ENCODE results near the gene SARM1. TPM values are rescaled to one million over a fixed set of nuclear protein-coding genes. Genes with fewer than 3 reads are reported as not detected.

SARM1 gene
- total and polyA plus RNA-seq, 2 of the 13 experiments (the other 11 are each of a cell fraction or from before 2014, with no cell fraction given): 0.73 to 0.86 TPM

DNA sequence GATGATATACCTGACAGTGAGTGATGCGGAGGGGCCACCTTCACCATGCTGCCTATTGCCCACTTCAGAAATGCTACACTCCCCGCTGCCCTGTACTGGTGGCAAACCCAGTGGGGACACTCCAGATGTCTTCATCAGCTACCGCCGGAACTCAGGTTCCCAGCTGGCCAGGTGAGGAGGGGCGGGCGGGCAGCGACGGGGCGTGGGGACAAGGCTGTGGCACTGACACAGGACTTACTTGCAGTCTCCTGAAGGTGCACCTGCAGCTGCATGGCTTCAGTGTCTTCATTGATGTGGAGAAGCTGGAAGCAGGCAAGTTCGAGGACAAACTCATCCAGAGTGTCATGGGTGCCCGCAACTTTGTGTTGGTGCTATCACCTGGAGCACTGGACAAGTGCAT lies 16.6 kb downstream of the SARM1 start:
- DNase-seq (ENCODE audit: low spot score) (no peak), ATAC-seq (no peak), FAIRE-seq (no peak)
- H3K9me3 ChIP-seq (ENCODE audit: low read length): no peaks in the 10 kb centered on the region
- peaks cover under 1% of the 10 kb centered on the region for H3K4me1 ChIP-seq (ENCODE audit: insufficient read depth, low read length)
- in situ Hi-C loops (cut with HindIII; ENCODE audit: extremely low pct_ligation_motif_present, low pct_unique_long_range_greater_than_20kb) (no loop called here), intact Hi-C loops (cut with micrococcal nuclease; ENCODE audit: unreplicated experiment) (no loop called here)
- no TSS peak for BruUV-seq (replicated peaks)
- CTCF ChIA-PET (ENCODE audit: low intra/inter-chr PET ratio, low total read pairs): no interaction called here
- no peak overlapping the region for H3K27ac ChIP-seq (ENCODE audit: extremely low read length, insufficient read depth, low read length)
- no peaks in the 10 kb centered on the region for H4K20me1 ChIP-seq (ENCODE audit: insufficient read depth, low read length)
- H3K4me2 ChIP-seq (ENCODE audit: low read depth, low read length): no peak overlapping the region
- POLR2A ChIA-PET: no interaction called here
- H3K79me2 ChIP-seq (ENCODE audit: insufficient read depth, low read length): no peaks in the 10 kb centered on the region
- no peaks in the 10 kb centered on the region for H3K27me3 ChIP-seq (ENCODE audit: control insufficient read depth in 1 of 2, insufficient read depth in 2 of 2, low read length in 2 of 2)
- 66% methylated on average over 3 of the region's 11 CpGs for WGBS (ENCODE audit: low lambda C conversion rate)
- H3K4me3 ChIP-seq (replicated peaks in 1 of 3; ENCODE audit: insufficient read depth in 1 of 3, low read depth in 2 of 3, low read length in 3 of 3): no peak overlapping the region
- no peaks in the 10 kb centered on the region for H3K36me3 ChIP-seq (replicated peaks in 1 of 2; ENCODE audit: control insufficient read depth in 1 of 2, insufficient read depth in 2 of 2, low read length in 2 of 2)
- no peak overlapping the region for H3K9ac ChIP-seq (ENCODE audit: insufficient read depth, low read depth, low read length)
- no peak overlapping the region for H2AFZ ChIP-seq (ENCODE audit: low read length)
- TF ChIP-seq, protein P1, sequence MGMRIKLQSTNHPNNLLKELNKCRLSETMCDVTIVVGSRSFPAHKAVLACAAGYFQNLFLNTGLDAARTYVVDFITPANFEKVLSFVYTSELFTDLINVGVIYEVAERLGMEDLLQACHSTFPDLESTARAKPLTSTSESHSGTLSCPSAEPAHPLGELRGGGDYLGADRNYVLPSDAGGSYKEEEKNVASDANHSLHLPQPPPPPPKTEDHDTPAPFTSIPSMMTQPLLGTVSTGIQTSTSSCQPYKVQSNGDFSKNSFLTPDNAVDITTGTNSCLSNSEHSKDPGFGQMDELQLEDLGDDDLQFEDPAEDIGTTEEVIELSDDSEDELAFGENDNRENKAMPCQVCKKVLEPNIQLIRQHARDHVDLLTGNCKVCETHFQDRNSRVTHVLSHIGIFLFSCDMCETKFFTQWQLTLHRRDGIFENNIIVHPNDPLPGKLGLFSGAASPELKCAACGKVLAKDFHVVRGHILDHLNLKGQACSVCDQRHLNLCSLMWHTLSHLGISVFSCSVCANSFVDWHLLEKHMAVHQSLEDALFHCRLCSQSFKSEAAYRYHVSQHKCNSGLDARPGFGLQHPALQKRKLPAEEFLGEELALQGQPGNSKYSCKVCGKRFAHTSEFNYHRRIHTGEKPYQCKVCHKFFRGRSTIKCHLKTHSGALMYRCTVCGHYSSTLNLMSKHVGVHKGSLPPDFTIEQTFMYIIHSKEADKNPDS (CRISPR knock-in tag; IDR thresholded peaks at IDR 0.05): no peak
- TF ChIP-seq SALL2 (CRISPR knock-in tag; IDR thresholded peaks at IDR 0.05): no peak
- TF ChIP-seq, protein P2, sequence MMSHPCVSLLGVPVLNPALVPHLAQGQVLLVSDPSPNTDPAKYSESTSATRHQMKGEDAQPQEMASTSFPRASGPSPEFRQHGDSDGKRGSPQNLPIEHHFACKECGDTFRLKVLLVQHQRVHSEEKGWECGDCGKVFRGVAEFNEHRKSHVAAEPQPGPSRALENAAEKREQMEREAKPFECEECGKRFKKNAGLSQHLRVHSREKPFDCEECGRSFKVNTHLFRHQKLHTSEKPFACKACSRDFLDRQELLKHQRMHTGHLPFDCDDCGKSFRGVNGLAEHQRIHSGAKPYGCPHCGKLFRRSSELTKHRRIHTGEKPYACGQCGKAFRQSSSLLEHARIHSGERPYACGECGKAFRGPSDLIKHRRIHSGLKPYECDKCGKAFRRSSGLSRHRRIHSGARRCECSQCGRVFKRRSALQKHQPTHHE (CRISPR knock-in tag; IDR thresholded peaks at IDR 0.05; ENCODE audit: borderline replicate concordance): no peak
- TF ChIP-seq MATR3 (CRISPR knock-in tag; IDR thresholded peaks at IDR 0.05): no peak
- no peak for TF ChIP-seq TBP (CRISPR knock-in tag; IDR thresholded peaks at IDR 0.05)
- no peak for TF ChIP-seq ZNF567 (CRISPR knock-in tag; IDR thresholded peaks at IDR 0.05; ENCODE audit: borderline replicate concordance)
- TF ChIP-seq ZNF781 (CRISPR knock-in tag; IDR thresholded peaks at IDR 0.05; ENCODE audit: borderline replicate concordance, not compliant biosample characterization): no peak
- no peak for TF ChIP-seq PRPF4 (IDR thresholded peaks at IDR 0.05; ENCODE audit: low read depth, low read length, poor library complexity, severe bottlenecking)
- TF ChIP-seq, protein P3, sequence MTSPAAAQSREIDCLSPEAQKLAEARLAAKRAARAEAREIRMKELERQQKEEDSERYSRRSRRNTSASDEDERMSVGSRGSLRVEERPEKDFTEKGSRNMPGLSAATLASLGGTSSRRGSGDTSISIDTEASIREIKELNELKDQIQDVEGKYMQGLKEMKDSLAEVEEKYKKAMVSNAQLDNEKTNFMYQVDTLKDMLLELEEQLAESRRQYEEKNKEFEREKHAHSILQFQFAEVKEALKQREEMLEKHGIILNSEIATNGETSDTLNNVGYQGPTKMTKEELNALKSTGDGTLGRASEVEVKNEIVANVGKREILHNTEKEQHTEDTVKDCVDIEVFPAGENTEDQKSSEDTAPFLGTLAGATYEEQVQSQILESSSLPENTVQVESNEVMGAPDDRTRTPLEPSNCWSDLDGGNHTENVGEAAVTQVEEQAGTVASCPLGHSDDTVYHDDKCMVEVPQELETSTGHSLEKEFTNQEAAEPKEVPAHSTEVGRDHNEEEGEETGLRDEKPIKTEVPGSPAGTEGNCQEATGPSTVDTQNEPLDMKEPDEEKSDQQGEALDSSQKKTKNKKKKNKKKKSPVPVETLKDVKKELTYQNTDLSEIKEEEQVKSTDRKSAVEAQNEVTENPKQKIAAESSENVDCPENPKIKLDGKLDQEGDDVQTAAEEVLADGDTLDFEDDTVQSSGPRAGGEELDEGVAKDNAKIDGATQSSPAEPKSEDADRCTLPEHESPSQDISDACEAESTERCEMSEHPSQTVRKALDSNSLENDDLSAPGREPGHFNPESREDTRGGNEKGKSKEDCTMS (CRISPR knock-in tag; conservative IDR thresholded peaks at IDR 0.05): no peak
- no peak for TF ChIP-seq ZNF274 (CRISPR knock-in tag; IDR thresholded peaks at IDR 0.05)
- TF ChIP-seq, protein P4, sequence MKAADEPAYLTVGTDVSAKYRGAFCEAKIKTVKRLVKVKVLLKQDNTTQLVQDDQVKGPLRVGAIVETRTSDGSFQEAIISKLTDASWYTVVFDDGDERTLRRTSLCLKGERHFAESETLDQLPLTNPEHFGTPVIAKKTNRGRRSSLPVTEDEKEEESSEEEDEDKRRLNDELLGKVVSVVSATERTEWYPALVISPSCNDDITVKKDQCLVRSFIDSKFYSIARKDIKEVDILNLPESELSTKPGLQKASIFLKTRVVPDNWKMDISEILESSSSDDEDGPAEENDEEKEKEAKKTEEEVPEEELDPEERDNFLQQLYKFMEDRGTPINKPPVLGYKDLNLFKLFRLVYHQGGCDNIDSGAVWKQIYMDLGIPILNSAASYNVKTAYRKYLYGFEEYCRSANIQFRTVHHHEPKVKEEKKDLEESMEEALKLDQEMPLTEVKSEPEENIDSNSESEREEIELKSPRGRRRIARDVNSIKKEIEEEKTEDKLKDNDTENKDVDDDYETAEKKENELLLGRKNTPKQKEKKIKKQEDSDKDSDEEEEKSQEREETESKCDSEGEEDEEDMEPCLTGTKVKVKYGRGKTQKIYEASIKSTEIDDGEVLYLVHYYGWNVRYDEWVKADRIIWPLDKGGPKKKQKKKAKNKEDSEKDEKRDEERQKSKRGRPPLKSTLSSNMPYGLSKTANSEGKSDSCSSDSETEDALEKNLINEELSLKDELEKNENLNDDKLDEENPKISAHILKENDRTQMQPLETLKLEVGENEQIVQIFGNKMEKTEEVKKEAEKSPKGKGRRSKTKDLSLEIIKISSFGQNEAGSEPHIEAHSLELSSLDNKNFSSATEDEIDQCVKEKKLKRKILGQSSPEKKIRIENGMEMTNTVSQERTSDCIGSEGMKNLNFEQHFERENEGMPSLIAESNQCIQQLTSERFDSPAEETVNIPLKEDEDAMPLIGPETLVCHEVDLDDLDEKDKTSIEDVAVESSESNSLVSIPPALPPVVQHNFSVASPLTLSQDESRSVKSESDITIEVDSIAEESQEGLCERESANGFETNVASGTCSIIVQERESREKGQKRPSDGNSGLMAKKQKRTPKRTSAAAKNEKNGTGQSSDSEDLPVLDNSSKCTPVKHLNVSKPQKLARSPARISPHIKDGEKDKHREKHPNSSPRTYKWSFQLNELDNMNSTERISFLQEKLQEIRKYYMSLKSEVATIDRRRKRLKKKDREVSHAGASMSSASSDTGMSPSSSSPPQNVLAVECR (CRISPR knock-in tag; IDR thresholded peaks at IDR 0.05; ENCODE audit: borderline replicate concordance): no peak
- TF ChIP-seq TCF7 (IDR thresholded peaks at IDR 0.05; ENCODE audit: low read depth): no peak
- TF ChIP-seq SOX13 (IDR thresholded peaks at IDR 0.05): no peak
- TF ChIP-seq SOX13 (CRISPR knock-in tag; conservative IDR thresholded peaks at IDR 0.05 in 1 of 2, IDR thresholded peaks at IDR 0.05 in 1 of 2): no peak
- no peak for TF ChIP-seq ZFP1 (CRISPR knock-in tag; IDR thresholded peaks at IDR 0.05)
